CD14-positive monocyte (primary cell): Measurements from ENCODE around the gene GPR183. TPM values are rescaled to one million over a fixed set of nuclear protein-coding genes. Genes with fewer than 3 reads are reported as not detected.
A peak's percentile ranks its signal among the peaks of the same experiment; 100 is the strongest.

Experiments used
- DNase-seq, 3 donors: peaks; one replicate each; pipeline ENCODE4 v3.0.0-alpha.2; 2011 to 2022
- H2AFZ ChIP-seq: 2 replicates; pipeline ENCODE4 v1.6.0; 2012; ENCODE audit warnings: mild to moderate bottlenecking, low read depth, low read length, inconsistent platforms; ENCODE audit not compliant: insufficient read depth, poor library complexity, severe bottlenecking
- H3K27ac ChIP-seq, 2 donors: 1 replicate in 1 of 2; 2 replicates in 1 of 2; pipeline ENCODE4 v1.5.1; 2012 to 2013; ENCODE audit warnings: low read length in 2 of 2, control low read depth in 1 of 2, inconsistent platforms in 1 of 2, low read depth in 1 of 2, mild to moderate bottlenecking in 1 of 2
- H3K27me3 ChIP-seq, 2 donors: one replicate each; pipeline versions ENCODE4 v1.6.0 to v1.6.1; 2011 to 2013; ENCODE audit warnings: low read length in 2 of 2; ENCODE audit not compliant: control insufficient read depth in 2 of 2, insufficient read depth in 2 of 2
- H3K36me3 ChIP-seq, 2 donors: replicated peaks in 1 of 2; 1 replicate in 1 of 2; 2 replicates in 1 of 2; pipeline versions ENCODE4 v1.5.1 to v1.6.1; 2012 to 2013; ENCODE audit warnings: low read length in 2 of 2, control low read depth in 1 of 2, inconsistent platforms in 1 of 2, mild to moderate bottlenecking in 1 of 2; ENCODE audit not compliant: insufficient read depth in 2 of 2, control insufficient read depth in 1 of 2
- H3K4me1 ChIP-seq, 2 donors: 1 replicate in 1 of 2; 2 replicates in 1 of 2; pipeline versions ENCODE4 v1.5.1 to v1.6.1; 2012 to 2013; ENCODE audit warnings: low read length in 2 of 2, control low read depth in 1 of 2, inconsistent platforms in 1 of 2, mild to moderate bottlenecking in 1 of 2, moderate library complexity in 1 of 2; ENCODE audit not compliant: insufficient read depth in 2 of 2, control insufficient read depth in 1 of 2
- H3K4me2 ChIP-seq: replicated peaks from 2 replicates; pipeline ENCODE3; 2012; ENCODE audit warnings: low read length, moderate library complexity, mild to moderate bottlenecking; ENCODE audit not compliant: poor library complexity, severe bottlenecking; ENCODE audit errors: extremely low read depth
- H3K4me3 ChIP-seq, 3 experiments: fragments of 200-600 bp in 1 of 3; sonication (generic) in 1 of 3; replicated peaks in 1 of 3; 1 replicate in 2 of 3; 2 replicates in 1 of 3; pipeline ENCODE4 v1.5.1; 2011 to 2013; ENCODE audit warnings: low read length in 3 of 3, mild to moderate bottlenecking in 3 of 3, control low read depth in 2 of 3, low read depth in 2 of 3, inconsistent platforms in 1 of 3, moderate library complexity in 1 of 3
- H3K79me2 ChIP-seq: 2 replicates; pipeline ENCODE4 v1.6.0; 2012; ENCODE audit warnings: mild to moderate bottlenecking, control low read depth, inconsistent platforms, low read length, moderate library complexity; ENCODE audit not compliant: insufficient read depth
- H3K9ac ChIP-seq: 2 replicates; pipeline ENCODE4 v1.6.0; 2017; ENCODE audit warnings: low read length, mild to moderate bottlenecking; ENCODE audit not compliant: insufficient read depth, poor library complexity, severe bottlenecking
- H3K9me3 ChIP-seq, 2 donors: replicated peaks in 1 of 2; 1 replicate in 1 of 2; 2 replicates in 1 of 2; pipeline versions ENCODE4 v1.5.1 to v1.6.1; 2012 to 2013; ENCODE audit warnings: low read length in 2 of 2, control low read depth in 1 of 2; ENCODE audit not compliant: control insufficient read depth in 1 of 2, insufficient read depth in 1 of 2
- H4K20me1 ChIP-seq: 2 replicates; pipeline ENCODE4 v1.6.0; 2012; ENCODE audit warnings: mild to moderate bottlenecking, low read length, control low read depth, moderate library complexity; ENCODE audit not compliant: insufficient read depth
- H3K27ac Mint-ChIP-seq, 7 donors: one replicate each; pipeline ENCODE4 v1.8.0; 2020; ENCODE audit warnings: mild to moderate bottlenecking in 7 of 7, mixed read lengths in 7 of 7, moderate library complexity in 6 of 7, inconsistent platforms in 2 of 7
- H3K27me3 Mint-ChIP-seq, 3 donors: one replicate each; pipeline ENCODE4 v1.8.0; 2021 to 2022; ENCODE audit warnings: low read depth in 3 of 3, mild to moderate bottlenecking in 3 of 3, mixed read lengths in 3 of 3, moderate library complexity in 3 of 3, inconsistent platforms in 1 of 3
- H3K36me3 Mint-ChIP-seq, 2 donors: one replicate each; pipeline ENCODE4 v1.8.0; 2020; ENCODE audit warnings: mixed read lengths in 2 of 2, inconsistent platforms in 1 of 2, mild to moderate bottlenecking in 1 of 2
- H3K4me1 Mint-ChIP-seq: one replicate; pipeline ENCODE4 v1.8.0; 2020; ENCODE audit warnings: mild to moderate bottlenecking, mixed read lengths
- H3K4me3 Mint-ChIP-seq, 2 donors: one replicate each; pipeline ENCODE4 v1.8.0; 2020; ENCODE audit warnings: mild to moderate bottlenecking in 2 of 2, mixed read lengths in 2 of 2, moderate library complexity in 1 of 2
- H3K9me3 Mint-ChIP-seq, 7 donors: one replicate each; pipeline ENCODE4 v1.8.0; 2020 to 2022; ENCODE audit warnings: mixed read lengths in 7 of 7, mild to moderate bottlenecking in 6 of 7, moderate library complexity in 6 of 7, inconsistent platforms in 2 of 7
- WGBS: methylation state at CpG from one replicate; pipeline ENCODE4 v1.1.5; 2013; ENCODE audit warnings: missing lambda C conversion rate; ENCODE audit not compliant: insufficient coverage; 5-methylcytosine and 5-hydroxymethylcytosine counted together
- intact Hi-C, 2 donors: fragments of 100-400 bp; cut with micrococcal nuclease; formaldehyde crosslinking; loops; one replicate each; pipeline versions ENCODE4 v1.15.0 to v1.15.1; 2023
- polyA plus RNA-seq, 3 donors: library from polyadenylated mRNA; depleted of rRNA in 1 of 3; unstranded in 2 of 3; stranded (reverse) in 1 of 3; fragments of 300-500 nt in 2 of 3; fragments of >200 nt in 1 of 3; fragmentation: Illumina TruSeq in 2 of 3; gene quantifications; 1 replicate in 2 of 3; 2 replicates in 1 of 3; pipeline ENCODE4 v1.2.3, GENCODE V29; 2012 to 2021
- TF ChIP-seq, protein P1 (sequence below): fragments of 200-600 bp; IDR thresholded peaks from one replicate; pipeline ENCODE4 v1.8.0; 2022; ENCODE audit warnings: antibody characterized with exemption, mild to moderate bottlenecking

The GPR183 gene
- polyA plus RNA-seq, 3 donors = 190 to 459 (median 288) TPM

DNA sequence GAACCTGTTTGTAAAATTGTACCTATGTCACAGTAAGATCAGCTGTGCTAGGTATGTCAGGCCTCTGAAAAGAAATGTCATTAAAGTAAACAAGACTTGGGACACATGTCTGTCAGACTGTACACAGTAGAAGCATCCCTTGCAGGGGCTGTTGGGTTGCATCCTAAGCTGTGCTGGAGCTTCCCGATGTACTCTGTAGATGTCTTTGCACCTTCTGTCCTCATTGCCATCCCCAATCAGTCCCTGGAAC, 48.7 kb upstream of the GPR183 start:
- TF ChIP-seq, protein P1, sequence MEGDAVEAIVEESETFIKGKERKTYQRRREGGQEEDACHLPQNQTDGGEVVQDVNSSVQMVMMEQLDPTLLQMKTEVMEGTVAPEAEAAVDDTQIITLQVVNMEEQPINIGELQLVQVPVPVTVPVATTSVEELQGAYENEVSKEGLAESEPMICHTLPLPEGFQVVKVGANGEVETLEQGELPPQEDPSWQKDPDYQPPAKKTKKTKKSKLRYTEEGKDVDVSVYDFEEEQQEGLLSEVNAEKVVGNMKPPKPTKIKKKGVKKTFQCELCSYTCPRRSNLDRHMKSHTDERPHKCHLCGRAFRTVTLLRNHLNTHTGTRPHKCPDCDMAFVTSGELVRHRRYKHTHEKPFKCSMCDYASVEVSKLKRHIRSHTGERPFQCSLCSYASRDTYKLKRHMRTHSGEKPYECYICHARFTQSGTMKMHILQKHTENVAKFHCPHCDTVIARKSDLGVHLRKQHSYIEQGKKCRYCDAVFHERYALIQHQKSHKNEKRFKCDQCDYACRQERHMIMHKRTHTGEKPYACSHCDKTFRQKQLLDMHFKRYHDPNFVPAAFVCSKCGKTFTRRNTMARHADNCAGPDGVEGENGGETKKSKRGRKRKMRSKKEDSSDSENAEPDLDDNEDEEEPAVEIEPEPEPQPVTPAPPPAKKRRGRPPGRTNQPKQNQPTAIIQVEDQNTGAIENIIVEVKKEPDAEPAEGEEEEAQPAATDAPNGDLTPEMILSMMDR = no peak
- intact Hi-C loops = loop anchor here in 1 of 2 donors (5.0 kb wide), 1 partner anchor 34 kb away; no protein-coding TSS in a partner anchor
- Mint-ChIP-seq H3K4me1 (peaks cover 44% of the 10 kb centered on the region), H3K9me3 (peaks cover 0 to 2% (median 0%) of the 10 kb centered on the region in 7 donors), H3K27me3 (no peaks in the 10 kb centered on the region), H3K27ac (peak overlapping the region; percentile 95 to 98 (median 96)), H3K4me3 (peak overlapping the region; percentile 66 to 89), H3K36me3 (peaks cover 84 to 86% of the 10 kb centered on the region in 2 donors)
- H3K9me3 ChIP-seq = no peaks in the 10 kb centered on the region
- DNase-seq = no peak
- peak overlapping the region; percentile 27 for H2AFZ ChIP-seq
- H3K4me3 ChIP-seq = peak overlapping the region in 2 of 3 experiments; percentile 9 to 65
- H3K4me2 ChIP-seq = peak overlapping the region; percentile 69
- H3K27ac ChIP-seq = peak overlapping the region; percentile 86 to 97
- H3K36me3 ChIP-seq = peaks cover 42 to 76% of the 10 kb centered on the region in 2 donors
- H3K4me1 ChIP-seq = peaks cover 30 to 36% of the 10 kb centered on the region in 2 donors
- H3K27me3 ChIP-seq = no peaks in the 10 kb centered on the region
- H3K9ac ChIP-seq = peak overlapping the region; percentile 65
- H4K20me1 ChIP-seq = no peaks in the 10 kb centered on the region
- H3K79me2 ChIP-seq = peaks cover 11% of the 10 kb centered on the region
- 0% methylated on average over 1 of the region's 1 CpG for WGBS

DNA sequence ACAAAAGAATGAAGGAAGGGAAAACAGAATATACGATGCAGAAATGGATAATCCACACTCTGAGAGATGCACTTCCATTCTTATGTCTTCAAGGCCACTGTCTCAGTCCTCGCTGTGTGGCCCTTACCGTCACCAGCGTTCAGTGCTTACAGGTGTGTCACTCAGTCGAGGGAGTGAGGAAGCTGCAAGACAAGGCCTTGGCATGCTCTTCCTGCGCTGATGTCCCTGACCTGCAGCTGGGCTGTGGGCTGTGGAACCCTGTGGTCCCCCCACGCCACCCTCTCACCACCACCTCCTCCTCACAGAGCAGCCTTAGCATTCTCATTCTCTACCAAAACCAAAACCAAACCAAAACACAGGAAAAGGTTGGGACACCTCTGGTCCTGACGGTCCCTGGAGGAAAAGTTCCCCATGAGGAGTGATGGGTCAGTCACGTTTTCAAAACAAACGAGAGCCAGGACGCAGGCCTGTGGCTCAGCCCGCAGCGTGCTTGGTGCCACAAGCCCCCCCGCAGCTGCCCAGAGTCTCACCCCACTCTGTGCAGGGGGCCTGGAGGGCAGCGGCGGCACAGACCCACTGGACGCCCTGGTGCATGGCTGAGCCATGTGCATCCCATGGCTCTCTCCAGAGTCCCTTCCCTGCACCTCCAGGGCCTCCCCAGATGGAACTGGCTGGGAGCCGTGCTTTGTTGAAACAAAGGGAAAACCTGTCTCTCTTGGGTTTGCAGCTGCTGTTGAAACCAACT, 48.2 kb upstream of the GPR183 start:
- Histone ChIP-seq H2AFZ (peak overlapping the region; percentile 27), H3K4me2 (peak overlapping the region; percentile 69), H3K4me1 (peaks cover 30 to 36% of the 10 kb centered on the region in 2 donors), H3K9me3 (no peaks in the 10 kb centered on the region), H3K9ac (peak overlapping the region; percentile 65), H3K79me2 (peaks cover 11% of the 10 kb centered on the region), H3K27ac (peak overlapping the region; percentile 86 to 97), H3K36me3 (peaks cover 40 to 76% of the 10 kb centered on the region in 2 donors), H4K20me1 (no peaks in the 10 kb centered on the region), H3K4me3 (peak overlapping the region in 1 of 3 experiments; percentile 65), H3K27me3 (no peaks in the 10 kb centered on the region)
- H3K27ac Mint-ChIP-seq = peak overlapping the region; percentile 95 to 98 (median 96)
- no peaks in the 10 kb centered on the region for H3K9me3 Mint-ChIP-seq
- H3K4me3 Mint-ChIP-seq = peak overlapping the region in 1 of 2 donors; percentile 89
- peaks cover 84 to 86% of the 10 kb centered on the region in 2 donors for H3K36me3 Mint-ChIP-seq
- H3K4me1 Mint-ChIP-seq = peaks cover 44% of the 10 kb centered on the region
- intact Hi-C loops = loop anchor here in 1 of 2 donors (5.0 kb wide), 1 partner anchor 33 kb away; no protein-coding TSS in a partner anchor
- no peak for DNase-seq
- WGBS = 87% methylated on average over 11 of the region's 18 CpGs
- H3K27me3 Mint-ChIP-seq = no peaks in the 10 kb centered on the region
- TF ChIP-seq, protein P1 = no peak
